Esophagus muscularis mucosa (tissue), 4 donors: Measurements from ENCODE around the gene PALMD. TPM values are rescaled to one million over a fixed set of nuclear protein-coding genes. Genes with fewer than 3 reads are reported as not detected.

Experiments
- DNase-seq: peaks from one replicate; pipeline ENCODE4 v3.0.0-alpha.2; 2017; ENCODE audit errors: extremely low spot score
- H3K27ac ChIP-seq, 4 donors: fragments of 200-600 bp; sonication (generic); replicated peaks in 1 of 4; 1 replicate in 3 of 4; 2 replicates in 1 of 4; pipeline ENCODE4 v1.5.1; 2016 to 2019; ENCODE audit warnings: mild to moderate bottlenecking in 1 of 4
- H3K27me3 ChIP-seq, 4 donors: fragments of 200-600 bp; sonication (generic); one replicate each; pipeline versions ENCODE4 v1.5.1 to v1.6.0; 2016 to 2019
- H3K36me3 ChIP-seq, 4 donors: fragments of 200-600 bp; sonication (generic); one replicate each; pipeline ENCODE4 v1.5.1; 2016 to 2019
- H3K4me1 ChIP-seq, 4 donors: fragments of 200-600 bp; sonication (generic); one replicate each; pipeline ENCODE4 v1.5.1; 2016 to 2019
- H3K4me3 ChIP-seq, 4 donors: fragments of 200-600 bp; sonication (generic); 1 replicate in 2 of 4; 2 replicates in 2 of 4; pipeline ENCODE4 v1.5.1; 2016 to 2019; ENCODE audit warnings: mild to moderate bottlenecking in 4 of 4, moderate library complexity in 1 of 4
- H3K9me3 ChIP-seq, 4 donors: fragments of 200-600 bp; sonication (generic); 1 replicate in 3 of 4; 2 replicates in 1 of 4; pipeline ENCODE4 v1.5.1; 2016 to 2019
- CTCF ChIP-seq, 3 experiments: fragments of 200-600 bp in 2 of 3; fragments of 450-650 bp in 1 of 3; sonication (generic) in 2 of 3; IDR thresholded peaks; one replicate each; pipeline ENCODE4 v1.5.1; 2017 to 2019; ENCODE audit warnings: antibody characterized with exemption in 3 of 3, mild to moderate bottlenecking in 2 of 3, moderate library complexity in 1 of 3
- EP300 ChIP-seq: sonication (generic); formaldehyde crosslinking; IDR thresholded peaks from one replicate; pipeline ENCODE4 v1.6.1; 2017; ENCODE audit warnings: antibody characterized with exemption
- POLR2A ChIP-seq: fragments of 450-650 bp; IDR thresholded peaks from one replicate; pipeline ENCODE4 v1.6.1; 2017; ENCODE audit warnings: antibody characterized with exemption, moderate library complexity, mild to moderate bottlenecking, low read depth
- POLR2AphosphoS5 ChIP-seq, 2 donors: sonication (generic); formaldehyde crosslinking; IDR thresholded peaks; one replicate each; pipeline ENCODE4 v1.6.1; 2017; ENCODE audit warnings: antibody characterized with exemption in 2 of 2
- WGBS: methylation state at CpG from one replicate; pipeline ENCODE4 v1.1.5; 2018; 5-methylcytosine and 5-hydroxymethylcytosine counted together
- intact Hi-C: fragments of 100-400 bp; cut with DNase I; formaldehyde crosslinking; loops from one replicate; pipeline ENCODE4 v1.15.1; 2023
- total RNA-seq, 4 donors: library from RNA; depleted of rRNA; stranded (reverse); fragments of >200 nt; gene quantifications; one replicate each; pipeline versions ENCODE4 v1.1.0 to v1.2.1, GENCODE V29; 2016

The PALMD gene
- total RNA-seq, 4 donors from 2014 or later, result 15.4 to 33.0 (median 27.5) TPM

GRCh38 chr1:99619583-99619982, 26.3 kb upstream of the PALMD start:
- intact Hi-C loops, result no loop called here
- DNase-seq, result no peak
- WGBS, result 88% methylated on average over 4 of the region's 4 CpGs
- H3K9me3 ChIP-seq, result no peaks in the 10 kb centered on the region
- H3K27ac ChIP-seq, result no peak overlapping the region
- TF ChIP-seq POLR2AphosphoS5 (IDR thresholded peaks at IDR 0.05), result no peak
- no peak overlapping the region for H3K4me3 ChIP-seq
- H3K4me1 ChIP-seq, result peaks cover 4 to 20% (median 18%) of the 10 kb centered on the region in 4 donors
- no peaks in the 10 kb centered on the region for H3K27me3 ChIP-seq
- H3K36me3 ChIP-seq, result no peaks in the 10 kb centered on the region

DNA sequence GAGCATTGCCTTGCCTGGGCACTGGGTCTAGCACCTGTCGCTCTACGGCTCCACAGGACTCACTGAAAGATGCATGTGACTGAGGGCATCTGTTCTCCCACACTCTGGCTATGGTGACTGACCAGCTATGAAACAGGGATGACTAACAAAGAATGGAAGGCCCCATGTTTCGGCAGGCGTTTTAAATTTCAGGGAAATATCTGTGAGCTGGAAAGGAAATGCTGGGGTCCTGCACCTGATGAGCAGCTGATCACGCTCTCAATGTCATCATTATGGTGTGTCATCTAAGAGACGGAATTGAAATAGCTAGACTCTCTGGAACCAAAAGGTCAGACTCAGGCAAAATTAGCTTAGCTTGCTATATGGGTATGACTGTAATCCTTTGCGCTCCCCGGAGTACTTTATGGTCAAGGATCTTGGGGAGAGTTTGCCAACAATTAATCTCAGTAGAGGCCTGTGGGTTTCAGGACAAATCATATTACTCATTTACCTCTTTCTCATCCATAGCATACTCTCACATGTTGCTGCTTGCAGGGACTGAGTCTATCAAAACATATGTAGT, 24.5 kb upstream of the PALMD start:
- intact Hi-C loops, result no loop called here
- H3K9me3 ChIP-seq, result no peaks in the 10 kb centered on the region
- no peak overlapping the region for H3K27ac ChIP-seq
- TF ChIP-seq CTCF (IDR thresholded peaks at IDR 0.05), result no peak
- no peak for TF ChIP-seq EP300
- no peak for TF ChIP-seq POLR2AphosphoS5 (IDR thresholded peaks at IDR 0.05)
- no peak for TF ChIP-seq POLR2A
- no peaks in the 10 kb centered on the region for H3K36me3 ChIP-seq
- DNase-seq, result no peak
- H3K4me1 ChIP-seq, result peaks cover 0 to 21% (median 19%) of the 10 kb centered on the region in 4 donors
- H3K27me3 ChIP-seq, result no peaks in the 10 kb centered on the region
- 98% methylated on average over 7 of the region's 8 CpGs for WGBS
- no peak overlapping the region for H3K4me3 ChIP-seq

DNA sequence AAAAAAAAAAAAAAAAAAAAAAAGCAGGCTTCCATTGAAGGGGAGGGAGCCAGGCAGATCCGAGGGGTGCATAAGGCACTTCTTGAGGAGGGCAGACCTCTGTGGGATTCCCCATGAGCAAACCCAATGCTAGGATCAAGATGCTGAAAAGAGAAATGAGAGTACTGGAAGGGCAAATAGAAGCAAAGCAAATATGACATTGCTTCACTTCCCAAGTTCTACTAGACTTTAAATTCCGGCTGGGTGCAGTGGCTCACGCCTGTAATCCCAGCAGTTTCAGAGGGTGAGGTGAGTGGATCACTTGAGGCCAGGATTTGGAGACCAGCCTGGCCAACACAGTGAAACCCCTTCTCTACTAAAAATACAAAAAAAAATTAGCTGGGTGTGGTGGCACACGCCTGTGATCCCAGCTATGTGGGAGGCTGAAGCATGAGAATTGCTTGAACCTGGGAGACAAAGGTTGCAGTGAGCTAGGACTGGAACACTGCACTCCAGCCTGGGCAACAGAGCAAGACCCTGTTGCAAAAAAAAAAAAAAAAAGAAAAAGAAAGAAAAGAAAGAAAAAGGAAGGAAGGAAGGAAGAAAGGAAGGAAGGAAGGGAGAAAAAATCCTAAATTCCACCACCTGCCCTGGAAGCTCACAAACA, 23.1 kb upstream of the PALMD start:
- H3K36me3 ChIP-seq, result no peaks in the 10 kb centered on the region

DNA sequence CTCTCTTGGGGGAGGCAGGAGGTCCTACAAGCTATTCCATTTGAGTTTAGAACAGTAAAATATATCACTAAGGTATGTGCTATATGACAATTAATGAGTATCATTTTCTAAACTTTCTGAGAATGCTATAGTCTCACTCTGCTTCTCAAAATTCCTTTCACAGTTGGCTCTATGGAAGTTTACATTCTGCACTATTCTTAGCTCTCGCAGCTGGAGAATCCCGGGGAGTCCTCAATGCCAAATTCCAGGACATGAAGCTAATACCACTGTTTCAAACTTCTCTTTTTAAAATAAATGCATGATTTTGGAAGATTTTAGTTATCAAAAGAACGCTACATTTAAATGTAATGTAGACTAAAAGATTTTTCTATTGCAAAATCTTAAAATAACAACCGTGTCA, 22.4 kb upstream of the PALMD start:
- H3K27ac ChIP-seq, result no peak overlapping the region
- DNase-seq, result no peak

More for the DNA sequence above, 23.1 kb upstream of the PALMD start:
- TF ChIP-seq POLR2A, result no peak
- no peak for TF ChIP-seq EP300
- TF ChIP-seq CTCF (IDR thresholded peaks at IDR 0.05), result no peak
- TF ChIP-seq POLR2AphosphoS5 (IDR thresholded peaks at IDR 0.05), result no peak
- no peak for DNase-seq
- no peak overlapping the region for H3K4me3 ChIP-seq
- H3K4me1 ChIP-seq, result peaks cover 0 to 21% (median 19%) of the 10 kb centered on the region in 4 donors
- H3K27ac ChIP-seq, result no peak overlapping the region
- 86% methylated on average over 4 of the region's 4 CpGs for WGBS
- intact Hi-C loops, result no loop called here
- H3K27me3 ChIP-seq, result no peaks in the 10 kb centered on the region
- no peaks in the 10 kb centered on the region for H3K9me3 ChIP-seq

More for the DNA sequence above, 22.4 kb upstream of the PALMD start:
- intact Hi-C loops, result no loop called here
- Histone ChIP-seq H3K4me1 (peaks cover 0 to 21% (median 19%) of the 10 kb centered on the region in 4 donors), H3K27me3 (no peaks in the 10 kb centered on the region), H3K4me3 (no peak overlapping the region), H3K36me3 (no peaks in the 10 kb centered on the region), H3K9me3 (no peaks in the 10 kb centered on the region)
- TF ChIP-seq CTCF (IDR thresholded peaks at IDR 0.05) (no peak), EP300 (no peak), POLR2A (no peak), POLR2AphosphoS5 (IDR thresholded peaks at IDR 0.05) (no peak)
- 39% methylated on average over 4 of the region's 4 CpGs for WGBS
